Measurements from ENCODE around the gene STARD13.

Gene STARD13

GRCh38 chr13:33229446-33230177, 55.9 kb downstream of the STARD13 start:
- H3K4me3 ChIP-seq (ENCODE audit: low read length) = no peak overlapping the region
- H3K4me1 ChIP-seq (ENCODE audit: low read length) = no peaks in the 10 kb centered on the region
- no peaks in the 10 kb centered on the region for H3K27me3 ChIP-seq (replicated peaks; ENCODE audit: insufficient read depth, low read length)
- TF ChIP-seq CTCF (IDR thresholded peaks at IDR 0.05; ENCODE audit: low read length) (no peak), EZH2phosphoT487 (IDR thresholded peaks at IDR 0.05; ENCODE audit: low read length) (no peak), EZH2 (optimal IDR thresholded peaks at IDR 0.05; ENCODE audit: low read depth, low read length) (no peak)
- DNase-seq = no peak
- no peaks in the 10 kb centered on the region for H4K20me1 ChIP-seq (ENCODE audit: insufficient read depth, low read length)
- no peaks in the 10 kb centered on the region for H3K79me2 ChIP-seq (ENCODE audit: low read length)
- no peak overlapping the region for H3K9ac ChIP-seq (ENCODE audit: low read length)
- no peaks in the 10 kb centered on the region for H3K9me3 ChIP-seq (replicated peaks; ENCODE audit: insufficient read depth, low read length)
- H3K27ac ChIP-seq (ENCODE audit: low read length) = no peak overlapping the region
- no peak overlapping the region for H3K4me2 ChIP-seq (ENCODE audit: low read depth, low read length)
- no peaks in the 10 kb centered on the region for H3F3A ChIP-seq (ENCODE audit: insufficient read depth, low read length)
- H3K36me3 ChIP-seq (replicated peaks; ENCODE audit: insufficient read depth, low read length) = no peaks in the 10 kb centered on the region
- no peak overlapping the region for H2AFZ ChIP-seq (ENCODE audit: low read length)
- no peaks in the 10 kb centered on the region for H3K9me2 ChIP-seq (replicated peaks; ENCODE audit: insufficient read depth, low read length)

GRCh38 chr13:33228648-33229445, 56.7 kb downstream of the STARD13 start:
- Histone ChIP-seq H3K9ac (ENCODE audit: low read length) (no peak overlapping the region), H4K20me1 (ENCODE audit: insufficient read depth, low read length) (no peaks in the 10 kb centered on the region), H3K27me3 (replicated peaks; ENCODE audit: insufficient read depth, low read length) (no peaks in the 10 kb centered on the region), H3K4me1 (ENCODE audit: low read length) (no peaks in the 10 kb centered on the region), H3K4me3 (ENCODE audit: low read length) (peak overlapping the region; percentile 16; the same call in 1 of the 2 replicates), H3K4me2 (ENCODE audit: low read depth, low read length) (0 out of 2 replicates have a peak overlapping the region, but pooled peaks have one; percentile 16), H2AFZ (ENCODE audit: low read length) (no peak overlapping the region), H3F3A (ENCODE audit: insufficient read depth, low read length) (no peaks in the 10 kb centered on the region), H3K79me2 (ENCODE audit: low read length) (no peaks in the 10 kb centered on the region), H3K27ac (ENCODE audit: low read length) (no peak overlapping the region), H3K9me3 (replicated peaks; ENCODE audit: insufficient read depth, low read length) (no peaks in the 10 kb centered on the region), H3K36me3 (replicated peaks; ENCODE audit: insufficient read depth, low read length) (no peaks in the 10 kb centered on the region), H3K9me2 (replicated peaks; ENCODE audit: insufficient read depth, low read length) (no peaks in the 10 kb centered on the region)
- DNase-seq = peak; percentile 40
- TF ChIP-seq EZH2 (optimal IDR thresholded peaks at IDR 0.05; ENCODE audit: low read depth, low read length) = no peak
- TF ChIP-seq EZH2phosphoT487 (IDR thresholded peaks at IDR 0.05; ENCODE audit: low read length) = no peak
- TF ChIP-seq CTCF (IDR thresholded peaks at IDR 0.05; ENCODE audit: low read length) = peak; percentile 64

GRCh38 chr13:33227927-33228647, 57.5 kb downstream of the STARD13 start:
- Histone ChIP-seq H3F3A (ENCODE audit: insufficient read depth, low read length) (no peaks in the 10 kb centered on the region), H3K4me2 (ENCODE audit: low read depth, low read length) (no peak overlapping the region), H2AFZ (ENCODE audit: low read length) (no peak overlapping the region), H3K9me3 (replicated peaks; ENCODE audit: insufficient read depth, low read length) (no peaks in the 10 kb centered on the region), H3K27ac (ENCODE audit: low read length) (no peak overlapping the region), H4K20me1 (ENCODE audit: insufficient read depth, low read length) (no peaks in the 10 kb centered on the region), H3K9me2 (replicated peaks; ENCODE audit: insufficient read depth, low read length) (no peaks in the 10 kb centered on the region), H3K9ac (ENCODE audit: low read length) (no peak overlapping the region), H3K36me3 (replicated peaks; ENCODE audit: insufficient read depth, low read length) (no peaks in the 10 kb centered on the region), H3K79me2 (ENCODE audit: low read length) (no peaks in the 10 kb centered on the region), H3K4me1 (ENCODE audit: low read length) (no peaks in the 10 kb centered on the region), H3K27me3 (replicated peaks; ENCODE audit: insufficient read depth, low read length) (no peaks in the 10 kb centered on the region), H3K4me3 (ENCODE audit: low read length) (no peak overlapping the region)
- no peak for TF ChIP-seq EZH2 (optimal IDR thresholded peaks at IDR 0.05; ENCODE audit: low read depth, low read length)
- no peak for TF ChIP-seq EZH2phosphoT487 (IDR thresholded peaks at IDR 0.05; ENCODE audit: low read length)
- TF ChIP-seq CTCF (IDR thresholded peaks at IDR 0.05; ENCODE audit: low read length) = no peak
- DNase-seq = no peak

All from MM.1S (cell line).